ENCODE results near the gene RUBCNL. TPM values are rescaled to one million over a fixed set of nuclear protein-coding genes. Genes with fewer than 3 reads are reported as not detected.

RUBCNL gene
- total and polyA plus RNA-seq, 2 of the 8 experiments (the other 6 are each of a cell fraction or from before 2014, with no cell fraction given): 2.6 to 4.9 TPM

GRCh38 chr13:46329624-46330023, 57.4 kb downstream of the RUBCNL start:
- 88% methylated on average over 7 of the region's 7 CpGs; no CpG with 5 or more reads in 1 of the 2 experiments for WGBS, 2 experiments (ENCODE audit: extremely low coverage in 1 of 2, insufficient coverage in 1 of 2, insufficient read length in 1 of 2, insufficient replicate concordance in 2 of 2, low coverage in 1 of 2, low lambda C conversion rate in 2 of 2, missing lambda C conversion rate in 1 of 2)
- no peak overlapping the region for H3K4me3 ChIP-seq (ENCODE audit: extremely low read depth in 1 of 4, insufficient read depth in 2 of 4, low read depth in 3 of 4, low read length in 4 of 4)
- TF ChIP-seq EZH2 (IDR thresholded peaks at IDR 0.05; ENCODE audit: low read depth, low read length, severe bottlenecking): no peak
- TF ChIP-seq SIX5 (IDR thresholded peaks at IDR 0.05; ENCODE audit: low read depth, low read length): no peak
- TF ChIP-seq HDAC2 (IDR thresholded peaks at IDR 0.05; ENCODE audit: borderline replicate concordance in 1 of 2, low read depth in 2 of 2, low read length in 2 of 2): no peak
- TF ChIP-seq POLR2AphosphoS5 (IDR thresholded peaks at IDR 0.05; ENCODE audit: low read depth, low read length): no peak
- TF ChIP-seq FOSL1 (IDR thresholded peaks at IDR 0.05; ENCODE audit: insufficient read depth, low read depth, low read length): no peak
- no peak for TF ChIP-seq RXRA (IDR thresholded peaks at IDR 0.05; ENCODE audit: insufficient read depth, low read depth, low read length)
- no peak for TF ChIP-seq YY1 (IDR thresholded peaks at IDR 0.05; ENCODE audit: low read depth, low read length)
- no peak for TF ChIP-seq PHF8 (conservative IDR thresholded peaks at IDR 0.05; ENCODE audit: low read depth, low read length)
- no peak for TF ChIP-seq JUND (IDR thresholded peaks at IDR 0.05; ENCODE audit: low read length)
- TF ChIP-seq E2F6 (IDR thresholded peaks at IDR 0.05): no peak
- TF ChIP-seq SAP30 (IDR thresholded peaks at IDR 0.05; ENCODE audit: insufficient read depth, insufficient replicate concordance, low read length): no peak
- H3K9me3 ChIP-seq (ENCODE audit: insufficient read depth in 2 of 2, low read depth in 1 of 2, low read length in 1 of 2): no peaks in the 10 kb centered on the region
- POLR2A ChIA-PET (ENCODE audit: partially characterized antibody): no interaction called here
- no peak overlapping the region for H2BK20ac ChIP-seq (ENCODE audit: low read length)
- no peak overlapping the region for H3K56ac ChIP-seq (replicated peaks; ENCODE audit: insufficient read length, low read depth, low read length)
- H4K5ac ChIP-seq (ENCODE audit: insufficient read length, low read depth, low read length): no peak overlapping the region
- DNase-seq (ENCODE audit: low read depth in 1 of 2, low spot score in 2 of 2): no peak
- H4K8ac ChIP-seq (ENCODE audit: extremely low read depth, insufficient read depth, low read length): no peak overlapping the region
- no peak overlapping the region for H3K27ac ChIP-seq (ENCODE audit: low read depth, low read length)
- CTCF ChIA-PET (ENCODE audit: partially characterized antibody): interaction anchor here (0.9 kb wide), 1 partner anchor 12 kb away, joined by 3 read pairs; no protein-coding TSS in a partner anchor
- H3K9ac ChIP-seq (replicated peaks in 1 of 4; ENCODE audit: extremely low read depth in 1 of 4, low read depth in 3 of 4, low read length in 3 of 4): no peak overlapping the region
- no peak overlapping the region for H3K14ac ChIP-seq (ENCODE audit: insufficient read length)
- no peak overlapping the region for H3K4ac ChIP-seq (replicated peaks; ENCODE audit: insufficient read length, low read depth, low read length)
- no peak overlapping the region for H2BK120ac ChIP-seq (replicated peaks; ENCODE audit: low read depth, low read length)
- H2BK15ac ChIP-seq (ENCODE audit: low read length): no peak overlapping the region
- H3K18ac ChIP-seq (ENCODE audit: extremely low read depth, low read length): no peak overlapping the region
- H3K23ac ChIP-seq (ENCODE audit: insufficient read length): no peak overlapping the region
- no peaks in the 10 kb centered on the region for H4K20me1 ChIP-seq (replicated peaks in 1 of 2; ENCODE audit: control insufficient read depth in 1 of 2, insufficient read depth in 2 of 2, low read length in 2 of 2)
- no peaks in the 10 kb centered on the region for H3K4me1 ChIP-seq (replicated peaks in 1 of 4; ENCODE audit: control insufficient read depth in 3 of 4, insufficient read depth in 4 of 4, low read length in 3 of 4)
- H2BK5ac ChIP-seq (ENCODE audit: low read depth, low read length): no peak overlapping the region
- FAIRE-seq: no peak
- no peaks in the 10 kb centered on the region for H3K23me2 ChIP-seq (ENCODE audit: low read depth, low read length)
- no peak overlapping the region for H2BK12ac ChIP-seq (ENCODE audit: low read depth, low read length)
- no peaks in the 10 kb centered on the region for H3K36me3 ChIP-seq (ENCODE audit: control insufficient read depth in 2 of 4, insufficient read depth in 4 of 4, low read length in 3 of 4)
- peaks cover 0 to 1% (median 0%) of the 10 kb centered on the region in 4 experiments; a peak in 1 of 7 replicates for H3K27me3 ChIP-seq (replicated peaks in 1 of 4; ENCODE audit: control insufficient read depth in 3 of 4, extremely low read depth in 1 of 4, insufficient read depth in 3 of 4, low read length in 3 of 4)
- no peak overlapping the region for H3K4me2 ChIP-seq (ENCODE audit: insufficient read depth in 1 of 2, low read depth in 2 of 2, low read length in 2 of 2)
- H2AK5ac ChIP-seq (ENCODE audit: low read depth, low read length): no peak overlapping the region
- no peaks in the 10 kb centered on the region for H3K79me2 ChIP-seq (ENCODE audit: control insufficient read depth in 1 of 2, insufficient read depth in 2 of 2, low read length in 2 of 2)
- H3K79me1 ChIP-seq (ENCODE audit: low read depth, low read length): no peaks in the 10 kb centered on the region
- no peak overlapping the region for H2AFZ ChIP-seq (ENCODE audit: low read length)
- no peak overlapping the region for H4K91ac ChIP-seq (replicated peaks; ENCODE audit: insufficient read length, low read length)

Measured in H1 (cell line).